H9 (cell line): ENCODE data around the gene CUBN. TPM values are rescaled to one million over a fixed set of nuclear protein-coding genes. Genes with fewer than 3 reads are reported as not detected.

Experiments
- DNase-seq: peaks from one replicate; pipeline ENCODE4 v3.0.0-alpha.2; 2017
- H2AFZ ChIP-seq: one replicate; pipeline ENCODE4 v1.6.1; 2013; ENCODE audit warnings: mild to moderate bottlenecking, low read length, control low read depth, moderate library complexity
- H2AK5ac ChIP-seq: 2 replicates; pipeline ENCODE4 v1.6.1; 2013; ENCODE audit warnings: low read length, control low read depth, mixed read lengths; ENCODE audit not compliant: insufficient read length
- H2BK120ac ChIP-seq: one replicate; pipeline ENCODE4 v1.6.1; 2013; ENCODE audit warnings: low read depth, mild to moderate bottlenecking, low read length, control low read depth, inconsistent platforms; ENCODE audit not compliant: poor library complexity, severe bottlenecking
- H2BK12ac ChIP-seq: 2 replicates; pipeline ENCODE4 v1.6.1; 2013; ENCODE audit warnings: low read length, control low read depth, mixed read lengths, low read depth; ENCODE audit not compliant: insufficient read length
- H2BK15ac ChIP-seq: 2 replicates; pipeline ENCODE4 v1.6.1; 2013; ENCODE audit warnings: low read depth, low read length, control low read depth
- H2BK20ac ChIP-seq: one replicate; pipeline ENCODE4 v1.6.1; 2013; ENCODE audit warnings: low read depth, mild to moderate bottlenecking, low read length, control low read depth, inconsistent platforms; ENCODE audit not compliant: poor library complexity, severe bottlenecking
- H2BK5ac ChIP-seq: 2 replicates; pipeline ENCODE4 v1.6.1; 2013; ENCODE audit warnings: low read length, control low read depth, mixed read lengths; ENCODE audit not compliant: insufficient read length
- H3K14ac ChIP-seq: 2 replicates; pipeline ENCODE4 v1.6.1; 2013; ENCODE audit warnings: low read length, control low read depth; ENCODE audit not compliant: insufficient read depth
- H3K18ac ChIP-seq: 2 replicates; pipeline ENCODE4 v1.6.1; 2013; ENCODE audit warnings: low read depth, mild to moderate bottlenecking, mixed read lengths, low read length, control low read depth; ENCODE audit not compliant: insufficient read length
- H3K23ac ChIP-seq: 2 replicates; pipeline ENCODE4 v1.6.1; 2013; ENCODE audit warnings: low read length, control low read depth, mixed read lengths, low read depth; ENCODE audit not compliant: insufficient read length
- H3K23me2 ChIP-seq: 2 replicates; pipeline ENCODE4 v1.6.1; 2013; ENCODE audit warnings: low read depth, mild to moderate bottlenecking, mixed read lengths, low read length, control low read depth; ENCODE audit not compliant: insufficient read length, poor library complexity, severe bottlenecking
- H3K27ac ChIP-seq: 2 replicates; pipeline ENCODE4 v1.5.1; 2013; ENCODE audit warnings: low read length, control low read depth, mixed read lengths, low read depth; ENCODE audit not compliant: insufficient read length
- H3K27me3 ChIP-seq: 2 replicates; pipeline ENCODE4 v1.6.1; 2013; ENCODE audit warnings: low read length, control low read depth, inconsistent platforms; ENCODE audit not compliant: insufficient read depth
- H3K4ac ChIP-seq: 2 replicates; pipeline ENCODE4 v1.6.1; 2013; ENCODE audit warnings: low read depth, mild to moderate bottlenecking, control low read depth, inconsistent platforms, low read length, moderate library complexity
- H3K4me1 ChIP-seq: 2 replicates; pipeline ENCODE4 v1.6.1; 2013; ENCODE audit warnings: low read length, control low read depth, inconsistent platforms; ENCODE audit not compliant: insufficient read depth
- H3K4me2 ChIP-seq: 2 replicates; pipeline ENCODE4 v1.6.1; 2013; ENCODE audit warnings: low read length, control low read depth, mixed read lengths; ENCODE audit not compliant: insufficient read length, insufficient read depth
- H3K56ac ChIP-seq: 2 replicates; pipeline ENCODE4 v1.6.1; 2013; ENCODE audit warnings: low read depth, mild to moderate bottlenecking, mixed read lengths, low read length, control low read depth; ENCODE audit not compliant: insufficient read length
- H3K79me1 ChIP-seq: 2 replicates; pipeline ENCODE4 v1.6.1; 2013; ENCODE audit warnings: low read depth, mild to moderate bottlenecking, moderate library complexity, low read length, control low read depth, inconsistent platforms; ENCODE audit not compliant: insufficient read depth, poor library complexity, severe bottlenecking
- H3K79me2 ChIP-seq: 2 replicates; pipeline ENCODE4 v1.6.1; 2013; ENCODE audit warnings: low read length, control low read depth, inconsistent platforms; ENCODE audit not compliant: insufficient read depth
- H3K9ac ChIP-seq: 2 replicates; pipeline ENCODE4 v1.6.1; 2013; ENCODE audit warnings: low read length, control low read depth, mixed read lengths; ENCODE audit not compliant: insufficient read length; ENCODE audit errors: extremely low read depth
- H3K9me3 ChIP-seq: one replicate; pipeline ENCODE4 v1.6.1; 2013; ENCODE audit warnings: low read depth, low read length, inconsistent platforms; ENCODE audit not compliant: control insufficient read depth
- H3T11ph ChIP-seq: one replicate; pipeline ENCODE4 v1.6.1; 2013; ENCODE audit warnings: mild to moderate bottlenecking, low read length, control low read depth, inconsistent platforms
- H4K20me1 ChIP-seq: one replicate; pipeline ENCODE4 v1.6.1; 2013; ENCODE audit not compliant: control insufficient read depth, insufficient read length, insufficient read depth
- H4K5ac ChIP-seq: 2 replicates; pipeline ENCODE4 v1.6.1; 2013; ENCODE audit warnings: low read depth, mild to moderate bottlenecking, mixed read lengths, low read length, control low read depth; ENCODE audit not compliant: insufficient read length
- H4K8ac ChIP-seq: replicated peaks from 2 replicates; pipeline ENCODE4 v1.6.1; 2013; ENCODE audit warnings: low read length, control low read depth, mixed read lengths, low read depth; ENCODE audit not compliant: insufficient read length
- H4K91ac ChIP-seq: 2 replicates; pipeline ENCODE4 v1.6.1; 2013; ENCODE audit warnings: low read depth, mild to moderate bottlenecking, moderate library complexity, mixed read lengths, low read length, control low read depth; ENCODE audit not compliant: insufficient read length
- H3K27ac Mint-ChIP-seq, 3 experiments: 2 replicates in 2 of 3; 3 replicates in 1 of 3; pipeline ENCODE4 v1.8.0; 2020 to 2021; ENCODE audit warnings: mixed read lengths in 3 of 3, mild to moderate bottlenecking in 1 of 3, moderate library complexity in 1 of 3
- H3K27me3 Mint-ChIP-seq: 2 replicates; pipeline ENCODE4 v1.8.0; 2021; ENCODE audit warnings: low read depth, mild to moderate bottlenecking, moderate library complexity, mixed read lengths
- H3K36me3 Mint-ChIP-seq, 3 experiments: 2 replicates in 2 of 3; 3 replicates in 1 of 3; pipeline ENCODE4 v1.8.0; 2020 to 2021; ENCODE audit warnings: low read depth in 3 of 3, mixed read lengths in 3 of 3; ENCODE audit not compliant: insufficient read depth in 1 of 3
- H3K4me1 Mint-ChIP-seq, 2 experiments: 2 replicates each; pipeline ENCODE4 v1.8.0; 2020; ENCODE audit warnings: mixed read lengths in 2 of 2
- H3K4me3 Mint-ChIP-seq, 2 experiments: 2 replicates in 1 of 2; 3 replicates in 1 of 2; pipeline ENCODE4 v1.8.0; 2020 to 2021; ENCODE audit warnings: mild to moderate bottlenecking in 2 of 2, mixed read lengths in 2 of 2, moderate library complexity in 1 of 2
- H3K9me3 Mint-ChIP-seq, 2 experiments: 2 replicates in 1 of 2; 3 replicates in 1 of 2; pipeline ENCODE4 v1.8.0; 2020; ENCODE audit warnings: mild to moderate bottlenecking in 2 of 2, mixed read lengths in 2 of 2, moderate library complexity in 1 of 2
- WGBS: extraction: QIAGEN DNeasy Blood & Tissue Kit; methylation state at CpG from one replicate; pipeline ENCODE4 v1.1.7; 2013; ENCODE audit warnings: missing lambda C conversion rate, low lambda C conversion rate, mixed read lengths; ENCODE audit not compliant: insufficient read length; ENCODE audit errors: extremely low coverage; 5-methylcytosine and 5-hydroxymethylcytosine counted together
- total RNA-seq: library from RNA; stranded (reverse); gene quantifications from 2 replicates; pipeline ENCODE4 v1.2.1, GENCODE V29; 2021
- TF ChIP-seq, protein P1 (sequence below): fragments of 200-600 bp; sonication (generic); conservative IDR thresholded peaks from 3 replicates; pipeline ENCODE4 v1.8.0; 2021; ENCODE audit warnings: antibody characterized with exemption, mild to moderate bottlenecking

Gene CUBN
- total RNA-seq, 1 experiment from 2014 or later = 0.26 TPM

GRCh38 chr10:16884497-16884896 is 245.1 kb downstream of the CUBN start:
- no peaks in the 10 kb centered on the region; a peak in 1 of 5 replicates for H3K9me3 Mint-ChIP-seq
- Histone ChIP-seq H3K56ac (no peak overlapping the region), H3K9ac (no peak overlapping the region), H4K5ac (no peak overlapping the region), H4K20me1 (no peaks in the 10 kb centered on the region), H2BK120ac (no peak overlapping the region), H3K79me2 (no peaks in the 10 kb centered on the region), H2AK5ac (no peak overlapping the region), H3K4me2 (no peak overlapping the region), H3K79me1 (no peaks in the 10 kb centered on the region), H3K4ac (no peak overlapping the region), H4K8ac (no peak overlapping the region), H3K18ac (no peak overlapping the region), H3K23ac (no peak overlapping the region), H4K91ac (no peak overlapping the region), H2BK15ac (no peak overlapping the region), H2BK12ac (no peak overlapping the region), H3K9me3 (no peaks in the 10 kb centered on the region), H2AFZ (no peak overlapping the region), H3K27ac (no peak overlapping the region), H3K4me1 (no peaks in the 10 kb centered on the region), H3K23me2 (no peaks in the 10 kb centered on the region), H3K27me3 (no peaks in the 10 kb centered on the region), H2BK20ac (no peak overlapping the region), H3K14ac (no peak overlapping the region), H3T11ph (no peak overlapping the region), H2BK5ac (no peak overlapping the region)
- no peak overlapping the region for H3K27ac Mint-ChIP-seq
- peaks cover 6 to 7% of the 10 kb centered on the region in 2 experiments for H3K4me1 Mint-ChIP-seq
- no peaks in the 10 kb centered on the region for H3K36me3 Mint-ChIP-seq
- no peaks in the 10 kb centered on the region; the same call in 1 of the 2 replicates for H3K27me3 Mint-ChIP-seq
- DNase-seq = no peak
- WGBS = no CpG with 5 or more reads among the region's 2 CpGs
- TF ChIP-seq, protein P1, sequence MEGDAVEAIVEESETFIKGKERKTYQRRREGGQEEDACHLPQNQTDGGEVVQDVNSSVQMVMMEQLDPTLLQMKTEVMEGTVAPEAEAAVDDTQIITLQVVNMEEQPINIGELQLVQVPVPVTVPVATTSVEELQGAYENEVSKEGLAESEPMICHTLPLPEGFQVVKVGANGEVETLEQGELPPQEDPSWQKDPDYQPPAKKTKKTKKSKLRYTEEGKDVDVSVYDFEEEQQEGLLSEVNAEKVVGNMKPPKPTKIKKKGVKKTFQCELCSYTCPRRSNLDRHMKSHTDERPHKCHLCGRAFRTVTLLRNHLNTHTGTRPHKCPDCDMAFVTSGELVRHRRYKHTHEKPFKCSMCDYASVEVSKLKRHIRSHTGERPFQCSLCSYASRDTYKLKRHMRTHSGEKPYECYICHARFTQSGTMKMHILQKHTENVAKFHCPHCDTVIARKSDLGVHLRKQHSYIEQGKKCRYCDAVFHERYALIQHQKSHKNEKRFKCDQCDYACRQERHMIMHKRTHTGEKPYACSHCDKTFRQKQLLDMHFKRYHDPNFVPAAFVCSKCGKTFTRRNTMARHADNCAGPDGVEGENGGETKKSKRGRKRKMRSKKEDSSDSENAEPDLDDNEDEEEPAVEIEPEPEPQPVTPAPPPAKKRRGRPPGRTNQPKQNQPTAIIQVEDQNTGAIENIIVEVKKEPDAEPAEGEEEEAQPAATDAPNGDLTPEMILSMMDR = no peak
- no peak overlapping the region for H3K4me3 Mint-ChIP-seq
